ENCODE data around the gene RBM7. TPM values are rescaled to one million over a fixed set of nuclear protein-coding genes. Genes with fewer than 3 reads are reported as not detected.

RBM7 gene
- total and polyA plus RNA-seq, 2 of the 13 experiments (the other 11 are each of a cell fraction or from before 2014, with no cell fraction given): 30.5 to 32.3 TPM

DNA sequence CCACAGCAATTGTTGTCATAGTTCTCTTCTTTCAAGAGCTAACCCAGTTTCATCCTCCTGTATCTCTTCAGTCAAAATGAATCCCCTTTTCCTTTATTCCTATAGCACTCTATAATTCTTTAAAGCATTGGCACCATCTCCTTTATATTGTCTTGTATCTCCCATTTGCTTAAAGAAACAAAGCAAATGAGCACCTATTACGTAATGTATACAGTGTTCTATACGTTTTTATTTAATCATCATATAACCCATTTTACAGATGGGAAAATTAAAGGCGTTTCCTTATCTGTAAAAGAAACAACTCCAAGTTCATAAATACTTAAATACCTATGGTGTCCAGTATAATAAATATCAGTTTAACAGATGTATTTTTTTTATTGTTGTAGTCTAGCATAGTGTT, 32.4 kb downstream of the RBM7 start:
- Histone ChIP-seq H3K27ac (ENCODE audit: extremely low read length, insufficient read depth, low read length) (no peak overlapping the region), H3K4me2 (ENCODE audit: low read depth, low read length) (no peak overlapping the region), H2AFZ (ENCODE audit: low read length) (no peak overlapping the region), H4K20me1 (ENCODE audit: insufficient read depth, low read length) (no peaks in the 10 kb centered on the region), H3K4me1 (ENCODE audit: insufficient read depth, low read length) (no peaks in the 10 kb centered on the region), H3K79me2 (ENCODE audit: insufficient read depth, low read length) (no peaks in the 10 kb centered on the region), H3K36me3 (replicated peaks in 1 of 2; ENCODE audit: control insufficient read depth in 1 of 2, insufficient read depth in 2 of 2, low read length in 2 of 2) (no peaks in the 10 kb centered on the region), H3K4me3 (replicated peaks in 1 of 3; ENCODE audit: insufficient read depth in 1 of 3, low read depth in 2 of 3, low read length in 3 of 3) (no peak overlapping the region), H3K27me3 (ENCODE audit: control insufficient read depth in 1 of 2, insufficient read depth in 2 of 2, low read length in 2 of 2) (no peaks in the 10 kb centered on the region), H3K9me3 (ENCODE audit: low read length) (no peaks in the 10 kb centered on the region), H3K9ac (ENCODE audit: insufficient read depth, low read depth, low read length) (no peak overlapping the region)
- ChIA-PET POLR2A (no interaction called here), CTCF (ENCODE audit: low intra/inter-chr PET ratio, low total read pairs) (no interaction called here)
- intact Hi-C loops (cut with micrococcal nuclease; ENCODE audit: unreplicated experiment): no loop called here
- in situ Hi-C loops (cut with HindIII; ENCODE audit: extremely low pct_ligation_motif_present, low pct_unique_long_range_greater_than_20kb): no loop called here
- BruUV-seq (replicated peaks): no TSS peak
- DNase-seq (ENCODE audit: low spot score) (no peak), FAIRE-seq (no peak), ATAC-seq (no peak)
- WGBS (ENCODE audit: low lambda C conversion rate): 70% methylated on average over 3 of the region's 3 CpGs
- TF ChIP-seq CEBPB (IDR thresholded peaks at IDR 0.05; ENCODE audit: borderline replicate concordance, low read depth, low read length) (peak; percentile 40; the same call in 1 of the 2 replicates), SALL2 (CRISPR knock-in tag; IDR thresholded peaks at IDR 0.05) (no peak), HCFC1 (IDR thresholded peaks at IDR 0.05; ENCODE audit: low read depth, low read length) (no peak), GATA4 (IDR thresholded peaks at IDR 0.05; ENCODE audit: borderline replicate concordance, low read depth) (no peak), ZBTB40 (IDR thresholded peaks at IDR 0.05) (no peak), ZBTB40 (CRISPR knock-in tag; IDR thresholded peaks at IDR 0.05) (no peak)
